Heart left ventricle (tissue), 13 donors: ENCODE results near the gene TMEM269.

Experiments used
- POLR2A ChIP-seq, 2 donors: fragments of 450-650 bp; IDR thresholded peaks; one replicate each; pipeline ENCODE4 v1.6.1; 2017; ENCODE audit warnings: antibody characterized with exemption in 2 of 2, mild to moderate bottlenecking in 2 of 2, moderate library complexity in 2 of 2
- TF ChIP-seq, protein P1 (sequence below), 12 donors: fragments of 200-600 bp; sonication (generic) in 4 of 12; IDR thresholded peaks; one replicate each; pipeline versions ENCODE4 v1.5.0 to v1.8.0; 2018 to 2022; ENCODE audit warnings: antibody characterized with exemption in 12 of 12, mild to moderate bottlenecking in 5 of 12
- donor health status: ischemic (EF 13 %, LVEDD 7.1; RV severe dilation, severe dysfunction).
- donor health status: DM: no; HTN: yes; CAD: no.
- donor health status: DM: no; HTN: no; CAD: no.
- donor health status: ischemic (EF 25% LVEDD 6.9; RV normal size, moderate dysfunction).
- donor health status: ischemic (EF 25% LVEDD 5.7; RV mildly dilated, moderate dysfunction).
- donor health status: ischemic (EF 35%, LVEDD 5.7; RV mildly dilated, moderate dysfunction).
- donor health status: nonischemic (EF 11% LVEDD 7.7; RV severe dilation, severe dysfunction).
- donor health status: DM: yes; HTN: yes; CAD: no.
- donor health status: PGD.
- donor health status: ischemic (EF 29% LVEDD 5.4; RV normal size, mild dysfunction).
- donor health status: nonischemic (EF 23%, LVEDD 6.1; RV moderate dilation, normal function).

DNA sequence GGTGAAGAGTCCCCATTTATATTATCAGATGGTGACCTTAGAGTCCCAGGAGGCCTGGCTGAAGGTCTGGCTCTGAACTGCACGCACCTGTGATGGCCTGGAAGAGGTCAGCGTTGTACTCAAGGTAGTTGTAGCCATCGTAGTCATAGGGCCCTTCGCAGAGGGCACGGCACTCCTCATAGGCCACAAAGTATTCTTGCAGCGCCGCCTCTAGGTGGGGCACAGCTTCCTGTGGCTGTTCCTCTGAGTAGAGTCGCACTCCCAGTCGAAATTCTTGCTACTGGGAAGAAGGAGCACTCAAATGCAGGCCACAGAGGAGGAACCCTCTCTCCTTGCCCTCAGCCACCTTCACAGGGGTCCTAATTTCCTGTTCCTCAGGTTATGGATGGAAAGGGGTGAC, 25.7 kb upstream of the TMEM269 start:
- TF ChIP-seq, protein P1, sequence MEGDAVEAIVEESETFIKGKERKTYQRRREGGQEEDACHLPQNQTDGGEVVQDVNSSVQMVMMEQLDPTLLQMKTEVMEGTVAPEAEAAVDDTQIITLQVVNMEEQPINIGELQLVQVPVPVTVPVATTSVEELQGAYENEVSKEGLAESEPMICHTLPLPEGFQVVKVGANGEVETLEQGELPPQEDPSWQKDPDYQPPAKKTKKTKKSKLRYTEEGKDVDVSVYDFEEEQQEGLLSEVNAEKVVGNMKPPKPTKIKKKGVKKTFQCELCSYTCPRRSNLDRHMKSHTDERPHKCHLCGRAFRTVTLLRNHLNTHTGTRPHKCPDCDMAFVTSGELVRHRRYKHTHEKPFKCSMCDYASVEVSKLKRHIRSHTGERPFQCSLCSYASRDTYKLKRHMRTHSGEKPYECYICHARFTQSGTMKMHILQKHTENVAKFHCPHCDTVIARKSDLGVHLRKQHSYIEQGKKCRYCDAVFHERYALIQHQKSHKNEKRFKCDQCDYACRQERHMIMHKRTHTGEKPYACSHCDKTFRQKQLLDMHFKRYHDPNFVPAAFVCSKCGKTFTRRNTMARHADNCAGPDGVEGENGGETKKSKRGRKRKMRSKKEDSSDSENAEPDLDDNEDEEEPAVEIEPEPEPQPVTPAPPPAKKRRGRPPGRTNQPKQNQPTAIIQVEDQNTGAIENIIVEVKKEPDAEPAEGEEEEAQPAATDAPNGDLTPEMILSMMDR (IDR thresholded peaks at IDR 0.05) = no peak
- no peak for TF ChIP-seq POLR2A (IDR thresholded peaks at IDR 0.05)
